DOHH2 (cell line): ENCODE results near the gene PPP4R1.

ENCODE experiments used
- H3F3A ChIP-seq: fragments of 200-600 bp; sonication (generic), shearing (Covaris generic); 2 replicates; pipeline ENCODE4 v1.6.0; 2016; ENCODE audit warnings: antibody characterized with exemption, mild to moderate bottlenecking; ENCODE audit not compliant: control insufficient read depth, insufficient read depth
- H3K27ac ChIP-seq: fragments of 200-600 bp; sonication (generic); 2 replicates; pipeline ENCODE4 v1.5.1; 2014; ENCODE audit warnings: low read depth, mild to moderate bottlenecking, low read length, moderate library complexity
- H3K27me3 ChIP-seq: fragments of 200-600 bp; sonication (generic); 2 replicates; pipeline ENCODE4 v1.6.1; 2014; ENCODE audit warnings: mild to moderate bottlenecking, low read length, mixed read lengths; ENCODE audit not compliant: control insufficient read depth
- H3K36me3 ChIP-seq: fragments of 200-600 bp; sonication (generic); 2 replicates; pipeline ENCODE4 v1.6.1; 2014; ENCODE audit warnings: mild to moderate bottlenecking, low read length, moderate library complexity, mixed read lengths; ENCODE audit not compliant: control insufficient read depth
- H3K4me1 ChIP-seq: fragments of 200-600 bp; sonication (generic); 2 replicates; pipeline ENCODE4 v1.6.1; 2014; ENCODE audit warnings: mild to moderate bottlenecking, low read length, mixed read lengths; ENCODE audit not compliant: control insufficient read depth
- H3K4me2 ChIP-seq: fragments of 200-600 bp; sonication (generic); 2 replicates; pipeline ENCODE4 v1.6.0; 2014; ENCODE audit warnings: mild to moderate bottlenecking, low read length, moderate library complexity
- H3K4me3 ChIP-seq: fragments of 200-600 bp; sonication (generic); 2 replicates; pipeline ENCODE4 v1.5.1; 2014; ENCODE audit warnings: mild to moderate bottlenecking, low read length, mixed read lengths
- H3K79me2 ChIP-seq: fragments of 200-600 bp; sonication (generic); 2 replicates; pipeline ENCODE4 v1.6.1; 2014; ENCODE audit warnings: mild to moderate bottlenecking, low read length, mixed read lengths; ENCODE audit not compliant: control insufficient read depth
- H3K9me2 ChIP-seq: fragments of 200-600 bp; sonication (generic); replicated peaks from 2 replicates; pipeline ENCODE4 v1.6.1; 2014; ENCODE audit warnings: mild to moderate bottlenecking, low read length, mixed read lengths; ENCODE audit not compliant: control insufficient read depth
- H3K9me3 ChIP-seq: fragments of 200-600 bp; sonication (generic); 2 replicates; pipeline ENCODE4 v1.6.1; 2014; ENCODE audit warnings: antibody characterized with exemption, low read length, mixed read lengths; ENCODE audit not compliant: control insufficient read depth, insufficient read depth
- H4K20me1 ChIP-seq: fragments of 200-600 bp; sonication (generic); 2 replicates; pipeline ENCODE4 v1.6.0; 2014; ENCODE audit warnings: low read depth, mild to moderate bottlenecking, antibody characterized with exemption, low read length, moderate library complexity; ENCODE audit not compliant: control insufficient read depth, insufficient read depth
- CTCF ChIP-seq: fragments of 200-600 bp; sonication (generic); IDR thresholded peaks from one replicate; pipeline ENCODE4 v1.5.1; 2014; ENCODE audit warnings: antibody characterized with exemption, mild to moderate bottlenecking, low read depth, low read length; ENCODE audit not compliant: poor library complexity, severe bottlenecking
- EZH2phosphoT487 ChIP-seq: fragments of 200-600 bp; sonication (generic); IDR thresholded peaks from 2 replicates; pipeline ENCODE4 v1.6.1; 2017; ENCODE audit warnings: borderline replicate concordance, mild to moderate bottlenecking, antibody characterized with exemption, low read length, moderate library complexity, mixed read lengths

The PPP4R1 gene

DNA sequence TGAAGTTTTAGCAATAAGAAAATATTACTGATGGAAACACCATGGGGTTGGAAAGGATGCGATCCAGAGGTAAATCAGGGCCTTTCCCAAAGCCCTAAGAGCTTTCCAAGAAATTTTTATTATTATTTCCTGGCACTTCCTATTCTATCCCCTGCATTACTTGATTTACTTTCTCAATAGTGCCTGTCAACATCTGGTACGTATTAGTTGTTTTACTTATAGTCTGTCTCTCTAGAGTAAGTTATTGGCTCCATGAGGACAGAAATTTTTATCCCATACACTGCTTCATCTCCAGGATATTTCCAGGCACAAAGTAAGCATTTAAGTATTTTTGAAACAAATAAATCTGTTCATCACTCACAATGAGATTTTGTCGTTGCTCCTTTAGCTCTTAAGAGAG lies 18.1 kb downstream of the PPP4R1 start:
- H3F3A ChIP-seq: no peaks in the 10 kb centered on the region
- no peaks in the 10 kb centered on the region for H3K9me2 ChIP-seq
- no peaks in the 10 kb centered on the region for H4K20me1 ChIP-seq
- peaks cover 23% of the 10 kb centered on the region for H3K36me3 ChIP-seq
- H3K79me2 ChIP-seq: peaks cover 65% of the 10 kb centered on the region
- TF ChIP-seq EZH2phosphoT487 (no peak), CTCF (no peak)
- H3K27ac ChIP-seq: no peak overlapping the region
- H3K9me3 ChIP-seq: peaks cover 14% of the 10 kb centered on the region
- H3K4me2 ChIP-seq: no peak overlapping the region
- no peaks in the 10 kb centered on the region for H3K4me1 ChIP-seq
- no peaks in the 10 kb centered on the region for H3K27me3 ChIP-seq
- H3K4me3 ChIP-seq: no peak overlapping the region

GRCh38 chr18:9594823-9595596 lies 19.3 kb downstream of the PPP4R1 start:
- TF ChIP-seq EZH2phosphoT487: no peak
- TF ChIP-seq CTCF: no peak
- Histone ChIP-seq H3K27me3 (no peaks in the 10 kb centered on the region), H3K36me3 (peaks cover 25% of the 10 kb centered on the region), H3K79me2 (peaks cover 53% of the 10 kb centered on the region), H3K9me3 (peaks cover 6% of the 10 kb centered on the region; the same call in 1 of the 2 replicates), H3K4me2 (no peak overlapping the region), H4K20me1 (no peaks in the 10 kb centered on the region), H3K9me2 (no peaks in the 10 kb centered on the region), H3K4me3 (no peak overlapping the region), H3K27ac (no peak overlapping the region), H3K4me1 (no peaks in the 10 kb centered on the region), H3F3A (no peaks in the 10 kb centered on the region)

DNA sequence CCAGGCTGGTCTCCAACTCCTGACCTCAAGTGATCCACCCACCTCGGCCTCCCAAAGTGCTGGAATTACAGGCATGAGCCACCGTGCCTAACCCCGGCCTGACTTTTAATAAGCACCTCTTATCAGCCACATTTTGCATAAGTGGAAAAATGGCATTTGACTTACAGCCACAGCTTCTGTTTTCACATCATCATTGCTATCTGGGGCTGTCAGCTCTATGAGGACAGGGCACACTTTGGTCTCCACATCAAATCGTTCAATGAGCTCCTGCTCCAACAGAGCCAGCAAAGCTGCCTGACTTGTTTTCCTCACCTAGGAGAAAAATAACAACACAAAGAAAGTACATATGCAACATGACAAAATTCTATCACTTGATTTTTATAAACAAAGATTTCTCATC lies 26.4 kb downstream of the PPP4R1 start:
- no peak for TF ChIP-seq CTCF
- H3K4me3 ChIP-seq: no peak overlapping the region
- H3K4me1 ChIP-seq: no peaks in the 10 kb centered on the region
- no peak overlapping the region for H3K27ac ChIP-seq
- peaks cover 37% of the 10 kb centered on the region for H3K36me3 ChIP-seq
- H3K9me2 ChIP-seq: no peaks in the 10 kb centered on the region
- H3F3A ChIP-seq: no peaks in the 10 kb centered on the region
- no peaks in the 10 kb centered on the region for H3K9me3 ChIP-seq
- H3K79me2 ChIP-seq: no peaks in the 10 kb centered on the region
- no peaks in the 10 kb centered on the region for H3K27me3 ChIP-seq
- no peak overlapping the region for H3K4me2 ChIP-seq
- no peaks in the 10 kb centered on the region for H4K20me1 ChIP-seq
